HG03097 (cell line): Measurements from ENCODE around the gene TRIM50.
"Not testable (repeated sequence)": the region's sequence is repeated elsewhere in the genome, so short reads cannot be mapped to it uniquely, and the experiment has no call there.

Experiments used
- ATAC-seq: cut with Tn5 transposase; IDR thresholded peaks from one replicate; pipeline ENCODE4 v1.9.1; 2021; ENCODE audit not compliant: unreplicated experiment, low FRiP score

The TRIM50 gene

GRCh38 chr7:73351447-73352167 is 23.7 kb upstream of the TRIM50 start:
- no peak for ATAC-seq

GRCh38 chr7:73350306-73351068 is 22.6 kb upstream of the TRIM50 start:
- ATAC-seq = no peak

- ATAC-seq = no peak
These were observed 21.9 kb upstream of the TRIM50 start for GRCh38 chr7:73349763-73350162.

- ATAC-seq = no peak
These were observed 18.1 kb upstream of the TRIM50 start for GRCh38 chr7:73345951-73346350.

- no peak for ATAC-seq
These were observed 17.7 kb upstream of the TRIM50 start for GRCh38 chr7:73345538-73345937.

GRCh38 chr7:73343671-73344380 is 15.9 kb upstream of the TRIM50 start:
- no peak for ATAC-seq

GRCh38 chr7:73342645-73343044 is 14.8 kb upstream of the TRIM50 start:
- ATAC-seq = no peak

- no peak for ATAC-seq
These were observed 14.0 kb upstream of the TRIM50 start for GRCh38 chr7:73341877-73342276.

GRCh38 chr7:73340514-73340913 is 12.6 kb upstream of the TRIM50 start:
- no peak for ATAC-seq

GRCh38 chr7:73338321-73338720 is 10.4 kb upstream of the TRIM50 start:
- ATAC-seq = no peak

- ATAC-seq = no peak
These were observed 4.6 kb upstream of the TRIM50 start for GRCh38 chr7:73332447-73332846.

GRCh38 chr7:73330772-73331171 is 2.9 kb upstream of the TRIM50 start:
- no peak for ATAC-seq

GRCh38 chr7:73329861-73330581 is 2.1 kb upstream of the TRIM50 start:
- ATAC-seq = no peak

GRCh38 chr7:73328696-73329095 is 814 bp upstream of the TRIM50 start:
- no peak for ATAC-seq

GRCh38 chr7:73327449-73327848 is 433 bp downstream of the TRIM50 start:
- ATAC-seq = not testable (repeated sequence)

GRCh38 chr7:73325424-73325823 is 2.5 kb downstream of the TRIM50 start:
- ATAC-seq = not testable (repeated sequence)

GRCh38 chr7:73324081-73324845 is 3.6 kb downstream of the TRIM50 start:
- ATAC-seq = not testable (repeated sequence)

- ATAC-seq = not testable (repeated sequence)
These were observed 4.3 kb downstream of the TRIM50 start for GRCh38 chr7:73323434-73324080.

- ATAC-seq = not testable (repeated sequence)
These were observed 7.9 kb downstream of the TRIM50 start for GRCh38 chr7:73320009-73320408.
